Uterus (tissue), 2 donors: ENCODE results near the gene GALNT7.

Experiments used
- POLR2A ChIP-seq, 2 donors: fragments of 450-650 bp; IDR thresholded peaks; one replicate each; pipeline ENCODE4 v1.6.1; 2016; ENCODE audit warnings: antibody characterized with exemption in 2 of 2, mild to moderate bottlenecking in 1 of 2, moderate library complexity in 1 of 2
- TF ChIP-seq, protein P1 (sequence below), 4 experiments: fragments of 200-600 bp in 2 of 4; fragments of 450-650 bp in 2 of 4; sonication (generic) in 2 of 4; IDR thresholded peaks; one replicate each; pipeline ENCODE4 v1.5.1; 2016 to 2019; ENCODE audit warnings: antibody characterized with exemption in 4 of 4, mild to moderate bottlenecking in 2 of 4, moderate library complexity in 1 of 4

GRCh38 chr4:173282626-173283025 is 114.0 kb downstream of the GALNT7 start:
- TF ChIP-seq, protein P1, sequence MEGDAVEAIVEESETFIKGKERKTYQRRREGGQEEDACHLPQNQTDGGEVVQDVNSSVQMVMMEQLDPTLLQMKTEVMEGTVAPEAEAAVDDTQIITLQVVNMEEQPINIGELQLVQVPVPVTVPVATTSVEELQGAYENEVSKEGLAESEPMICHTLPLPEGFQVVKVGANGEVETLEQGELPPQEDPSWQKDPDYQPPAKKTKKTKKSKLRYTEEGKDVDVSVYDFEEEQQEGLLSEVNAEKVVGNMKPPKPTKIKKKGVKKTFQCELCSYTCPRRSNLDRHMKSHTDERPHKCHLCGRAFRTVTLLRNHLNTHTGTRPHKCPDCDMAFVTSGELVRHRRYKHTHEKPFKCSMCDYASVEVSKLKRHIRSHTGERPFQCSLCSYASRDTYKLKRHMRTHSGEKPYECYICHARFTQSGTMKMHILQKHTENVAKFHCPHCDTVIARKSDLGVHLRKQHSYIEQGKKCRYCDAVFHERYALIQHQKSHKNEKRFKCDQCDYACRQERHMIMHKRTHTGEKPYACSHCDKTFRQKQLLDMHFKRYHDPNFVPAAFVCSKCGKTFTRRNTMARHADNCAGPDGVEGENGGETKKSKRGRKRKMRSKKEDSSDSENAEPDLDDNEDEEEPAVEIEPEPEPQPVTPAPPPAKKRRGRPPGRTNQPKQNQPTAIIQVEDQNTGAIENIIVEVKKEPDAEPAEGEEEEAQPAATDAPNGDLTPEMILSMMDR (IDR thresholded peaks at IDR 0.05) = no peak
- TF ChIP-seq POLR2A (IDR thresholded peaks at IDR 0.05) = no peak
